A673 (cell line): ENCODE data around the gene COL5A3.

ENCODE experiments used
- CTCF ChIP-seq: fragments of 300-800, 200-600 bp; sonication (generic); conservative IDR thresholded peaks from 2 replicates; pipeline ENCODE4 v1.5.1; 2017; ENCODE audit warnings: low read depth, mild to moderate bottlenecking, antibody characterized with exemption, low read length, moderate library complexity, mixed read lengths
- EZH2 ChIP-seq: fragments of 200-600 bp; sonication (generic); IDR thresholded peaks from 2 replicates; pipeline ENCODE4 v1.6.1; 2017; ENCODE audit warnings: borderline replicate concordance, low read depth, mild to moderate bottlenecking, mixed read lengths, antibody characterized with exemption, low read length; ENCODE audit not compliant: poor library complexity, severe bottlenecking

DNA sequence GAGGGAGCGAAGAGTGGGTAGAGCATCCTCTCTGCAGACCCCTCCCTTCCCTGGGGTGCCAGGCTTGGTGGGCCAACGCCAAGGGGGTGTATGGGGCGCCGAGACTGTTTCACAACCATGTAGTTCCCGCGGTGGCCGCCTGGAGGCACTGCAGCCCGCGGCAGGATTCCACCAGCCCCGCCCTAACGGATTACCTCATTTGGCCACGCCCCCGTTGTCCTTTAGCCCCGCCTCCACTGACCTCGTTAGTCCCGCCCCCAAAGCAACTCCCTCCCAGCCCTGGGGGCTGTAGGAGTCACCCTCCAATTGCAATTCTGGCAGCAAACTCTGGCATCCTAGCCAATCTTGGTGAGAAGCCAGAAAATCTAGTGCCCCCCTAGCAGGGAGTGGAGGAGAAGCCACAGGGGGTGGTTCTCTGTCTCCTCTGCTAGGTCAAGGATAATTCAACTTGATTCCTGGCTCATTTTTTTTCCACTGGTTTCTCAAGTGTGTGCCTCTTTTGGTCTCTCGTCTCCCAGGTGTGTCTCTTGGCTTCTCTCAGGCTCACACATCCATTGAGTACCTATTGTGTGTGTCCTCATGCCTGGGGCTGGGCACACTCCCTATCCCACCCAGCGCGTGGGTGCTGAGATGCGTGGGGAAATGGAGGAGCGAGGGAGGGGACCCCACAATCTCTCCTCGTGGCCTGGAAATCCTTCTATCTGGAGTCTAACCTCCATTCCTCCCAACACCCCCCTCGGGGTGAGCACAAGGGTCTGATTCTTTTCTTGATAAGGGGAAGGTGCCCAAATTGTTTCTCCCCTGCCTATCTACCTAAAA lies 76.0 kb downstream of the COL5A3 start:
- TF ChIP-seq CTCF (peak; percentile 94), EZH2 (no peak)
